Neural cell (in vitro differentiated cells): ENCODE results near the gene ENOX1. TPM values are rescaled to one million over a fixed set of nuclear protein-coding genes. Genes with fewer than 3 reads are reported as not detected.

Experiments used
- H2AFZ ChIP-seq: fragments of 200-600, 300-800 bp; sonication (generic), shearing (Covaris generic); 2 replicates; pipeline ENCODE4 v1.6.0; 2014; ENCODE audit warnings: low read depth, mild to moderate bottlenecking, antibody characterized with exemption, low read length, moderate library complexity
- H3F3A ChIP-seq: fragments of 200-600 bp; shearing (Covaris generic); 2 replicates; pipeline ENCODE4 v1.6.1; 2016; ENCODE audit warnings: mild to moderate bottlenecking, moderate library complexity, mixed read lengths, antibody characterized with exemption, low read length; ENCODE audit not compliant: insufficient read depth, poor library complexity, severe bottlenecking
- H3K27ac ChIP-seq: fragments of 200-600, 300-800 bp; sonication (generic), shearing (Covaris generic); 2 replicates; pipeline ENCODE4 v1.5.1; 2014; ENCODE audit warnings: mild to moderate bottlenecking, low read length, moderate library complexity
- H3K27me3 ChIP-seq: fragments of 300-800, 200-600 bp; sonication (generic), shearing (Covaris generic); 2 replicates; pipeline ENCODE4 v1.6.0; 2014; ENCODE audit warnings: mild to moderate bottlenecking, low read depth, low read length, moderate library complexity; ENCODE audit not compliant: insufficient read depth
- H3K36me3 ChIP-seq: fragments of 300-800, 200-600 bp; sonication (generic), shearing (Covaris generic); 2 replicates; pipeline ENCODE4 v1.5.1; 2014; ENCODE audit warnings: mild to moderate bottlenecking, antibody characterized with exemption, low read length, moderate library complexity; ENCODE audit not compliant: insufficient read depth
- H3K4me2 ChIP-seq: fragments of 300-800, 200-600 bp; sonication (generic), shearing (Covaris generic); 2 replicates; pipeline ENCODE4 v1.6.0; 2014; ENCODE audit warnings: mild to moderate bottlenecking, low read length
- H3K4me3 ChIP-seq: fragments of 300-800, 200-600 bp; sonication (generic), shearing (Covaris generic); 2 replicates; pipeline ENCODE4 v1.5.1; 2014; ENCODE audit warnings: mild to moderate bottlenecking, low read length, moderate library complexity
- H3K79me2 ChIP-seq: fragments of 200-600 bp; shearing (Covaris generic); replicated peaks from 2 replicates; pipeline ENCODE4 v1.6.0; 2014; ENCODE audit warnings: mild to moderate bottlenecking, low read length, moderate library complexity; ENCODE audit not compliant: insufficient read depth
- H3K9ac ChIP-seq: fragments of 300-800, 200-600 bp; sonication (generic), shearing (Covaris generic); 2 replicates; pipeline ENCODE4 v1.6.1; 2016; ENCODE audit warnings: mild to moderate bottlenecking, low read length, mixed read lengths
- H3K9me2 ChIP-seq: fragments of 200-600 bp; shearing (Covaris generic); 2 replicates; pipeline ENCODE4 v1.6.1; 2016; ENCODE audit warnings: mild to moderate bottlenecking, low read length, mixed read lengths; ENCODE audit not compliant: insufficient read depth
- H3K9me3 ChIP-seq: fragments of 200-600, 300-800 bp; sonication (generic), shearing (Covaris generic); 2 replicates; pipeline ENCODE4 v1.6.1; 2016; ENCODE audit warnings: mild to moderate bottlenecking, mixed run types, low read length, moderate library complexity, mixed read lengths
- H4K20me1 ChIP-seq: fragments of 200-600 bp; shearing (Covaris generic); 2 replicates; pipeline ENCODE4 v1.6.1; 2016; ENCODE audit warnings: mild to moderate bottlenecking, mixed run types; ENCODE audit not compliant: insufficient read depth
- CTCF ChIP-seq: fragments of 450-650 bp; IDR thresholded peaks from 2 replicates; pipeline ENCODE4 v1.5.1; 2014; ENCODE audit warnings: antibody characterized with exemption, mild to moderate bottlenecking, moderate library complexity; ENCODE audit not compliant: poor library complexity, severe bottlenecking
- EP300 ChIP-seq: fragments of 450-650 bp; conservative IDR thresholded peaks from 2 replicates; pipeline ENCODE4 v1.6.1; 2014; ENCODE audit warnings: antibody characterized with exemption, mild to moderate bottlenecking, moderate library complexity; ENCODE audit not compliant: poor library complexity, severe bottlenecking
- EZH2 ChIP-seq: fragments of 200-600, 300-800 bp; shearing (Covaris generic), sonication (generic); IDR thresholded peaks from 2 replicates; pipeline ENCODE4 v1.6.1; 2014; ENCODE audit warnings: antibody characterized with exemption, low read length, borderline replicate concordance, mild to moderate bottlenecking; ENCODE audit not compliant: insufficient read depth, poor library complexity, severe bottlenecking
- MXI1 ChIP-seq: fragments of 450-650 bp; conservative IDR thresholded peaks from 2 replicates; pipeline ENCODE4 v1.6.1; 2014; ENCODE audit warnings: antibody characterized with exemption, mild to moderate bottlenecking; ENCODE audit not compliant: poor library complexity, severe bottlenecking
- POLR2AphosphoS5 ChIP-seq: IDR thresholded peaks from 2 replicates; pipeline ENCODE4 v1.6.1; 2012
- RAD21 ChIP-seq: fragments of 450-650 bp; conservative IDR thresholded peaks from 2 replicates; pipeline ENCODE4 v1.6.1; 2014; ENCODE audit warnings: antibody characterized with exemption, mild to moderate bottlenecking, moderate library complexity
- REST ChIP-seq: IDR thresholded peaks from 2 replicates; pipeline ENCODE4 v1.6.1; 2012; ENCODE audit warnings: borderline replicate concordance
- SMC3 ChIP-seq: fragments of 450-650 bp; conservative IDR thresholded peaks from 2 replicates; pipeline ENCODE4 v1.6.1; 2014; ENCODE audit warnings: antibody characterized with exemption, mild to moderate bottlenecking, moderate library complexity; ENCODE audit not compliant: poor library complexity
- TAF1 ChIP-seq: IDR thresholded peaks from 2 replicates; pipeline ENCODE4 v1.6.1; 2012; ENCODE audit warnings: low read depth
- polyA plus RNA-seq: library from polyadenylated mRNA; depleted of rRNA; stranded (reverse); fragments of >200 nt; gene quantifications from 2 replicates; pipeline ENCODE4 v1.2.3, GENCODE V29; 2014

The ENOX1 gene
- polyA plus RNA-seq, 1 donor from 2014 or later, result 42.6 TPM

GRCh38 chr13:43518833-43519232 is 267.9 kb downstream of the ENOX1 start:
- TF ChIP-seq RAD21 (no peak), EZH2 (no peak), EP300 (no peak), POLR2AphosphoS5 (no peak), CTCF (no peak)
- Histone ChIP-seq H3K79me2 (no peaks in the 10 kb centered on the region), H3K4me3 (no peak overlapping the region), H3K27ac (no peak overlapping the region), H3K9me3 (no peaks in the 10 kb centered on the region), H3K27me3 (no peaks in the 10 kb centered on the region), H3K9ac (no peak overlapping the region), H3K9me2 (no peaks in the 10 kb centered on the region), H2AFZ (no peak overlapping the region), H4K20me1 (no peaks in the 10 kb centered on the region), H3K4me2 (no peak overlapping the region), H3F3A (no peaks in the 10 kb centered on the region), H3K36me3 (no peaks in the 10 kb centered on the region)

GRCh38 chr13:43516401-43516833 is 270.4 kb downstream of the ENOX1 start:
- no peak overlapping the region for H3K27ac ChIP-seq
- no peak for TF ChIP-seq REST
- TF ChIP-seq RAD21, result no peak
- TF ChIP-seq EP300, result no peak
- TF ChIP-seq CTCF, result no peak
- no peak for TF ChIP-seq EZH2
- TF ChIP-seq TAF1, result no peak
- no peak for TF ChIP-seq SMC3
- no peak for TF ChIP-seq POLR2AphosphoS5
- TF ChIP-seq MXI1, result no peak
- H3K4me2 ChIP-seq, result no peak overlapping the region
- no peak overlapping the region for H3K9ac ChIP-seq
- no peaks in the 10 kb centered on the region for H4K20me1 ChIP-seq
- no peaks in the 10 kb centered on the region for H3F3A ChIP-seq
- no peaks in the 10 kb centered on the region for H3K9me3 ChIP-seq
- no peaks in the 10 kb centered on the region for H3K27me3 ChIP-seq
- H3K79me2 ChIP-seq, result no peaks in the 10 kb centered on the region
- H2AFZ ChIP-seq, result no peak overlapping the region
- H3K9me2 ChIP-seq, result no peaks in the 10 kb centered on the region
- no peaks in the 10 kb centered on the region for H3K36me3 ChIP-seq
- no peak overlapping the region for H3K4me3 ChIP-seq
